ENCODE results near the gene LRRC59. TPM values are rescaled to one million over a fixed set of nuclear protein-coding genes. Genes with fewer than 3 reads are reported as not detected.

Gene LRRC59
- total RNA-seq, 1 experiment from 2014 or later, result 106 TPM

DNA sequence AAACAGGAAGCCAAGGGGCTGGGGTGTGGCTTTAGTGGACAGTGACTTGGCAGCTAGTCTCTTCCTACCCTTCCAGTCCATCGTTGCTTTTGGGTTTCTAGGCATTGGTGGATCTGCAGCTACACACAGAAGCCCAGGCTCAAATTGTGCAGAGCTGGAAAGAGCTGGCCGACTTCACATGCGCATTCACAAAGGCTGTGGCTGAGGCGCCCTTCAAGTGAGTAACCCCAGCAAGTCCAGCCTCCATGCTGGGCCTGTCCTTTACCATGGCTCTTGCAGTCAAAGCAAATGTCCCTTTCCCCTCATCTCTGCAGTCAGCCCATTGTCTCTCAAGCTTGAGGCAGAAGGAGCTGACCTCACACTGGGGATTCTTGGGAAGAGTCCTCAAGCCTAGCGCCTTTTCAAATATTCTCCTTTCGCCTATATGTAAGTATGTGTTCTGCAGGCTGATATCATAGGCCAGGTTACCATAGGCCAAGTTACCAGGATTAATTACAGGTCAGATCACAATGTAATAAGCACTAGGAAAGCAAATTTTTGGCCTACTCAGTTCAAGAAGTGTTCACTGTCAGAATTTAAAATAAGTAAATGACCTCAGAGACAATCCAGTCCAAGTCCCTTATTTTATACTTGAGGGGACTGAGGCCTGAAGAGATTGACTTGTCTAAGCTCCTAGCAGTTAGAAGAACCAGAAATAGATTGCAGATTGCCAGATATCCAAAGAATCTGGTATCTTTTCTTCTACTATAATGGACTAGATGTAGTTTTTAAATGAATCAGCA lies 17.8 kb downstream of the LRRC59 start:
- Histone ChIP-seq H4K5ac (ENCODE audit: insufficient read length, low read depth, low read length) (no peak overlapping the region), H3T11ph (ENCODE audit: low read length) (no peak overlapping the region), H2AK5ac (ENCODE audit: insufficient read length, low read length) (no peak overlapping the region), H3K23ac (ENCODE audit: insufficient read length, low read depth, low read length) (no peak overlapping the region), H3K27me3 (ENCODE audit: insufficient read depth, low read length) (no peaks in the 10 kb centered on the region), H3K56ac (ENCODE audit: insufficient read length, low read depth, low read length) (no peak overlapping the region), H3K9ac (ENCODE audit: extremely low read depth, insufficient read length, low read length) (no peak overlapping the region), H3K4me1 (ENCODE audit: insufficient read depth, low read length) (no peaks in the 10 kb centered on the region), H3K9me3 (ENCODE audit: control insufficient read depth, low read depth, low read length) (no peaks in the 10 kb centered on the region), H4K20me1 (ENCODE audit: control insufficient read depth, insufficient read depth, insufficient read length) (no peaks in the 10 kb centered on the region), H4K8ac (replicated peaks; ENCODE audit: insufficient read length, low read depth, low read length) (no peak overlapping the region), H3K14ac (ENCODE audit: insufficient read depth, low read length) (no peak overlapping the region), H3K27ac (ENCODE audit: insufficient read length, low read depth, low read length) (no peak overlapping the region), H3K79me2 (ENCODE audit: insufficient read depth, low read length) (no peaks in the 10 kb centered on the region), H2BK5ac (ENCODE audit: insufficient read length, low read length) (no peak overlapping the region), H3K4me2 (ENCODE audit: insufficient read depth, insufficient read length, low read length) (no peak overlapping the region), H3K79me1 (ENCODE audit: insufficient read depth, low read depth, low read length, poor library complexity, severe bottlenecking) (no peaks in the 10 kb centered on the region), H3K23me2 (ENCODE audit: insufficient read length, low read depth, low read length, poor library complexity, severe bottlenecking) (no peaks in the 10 kb centered on the region), H3K4ac (ENCODE audit: low read depth, low read length) (no peak overlapping the region), H2BK15ac (ENCODE audit: low read depth, low read length) (no peak overlapping the region), H2BK120ac (ENCODE audit: low read depth, low read length, poor library complexity, severe bottlenecking) (no peak overlapping the region), H4K91ac (ENCODE audit: insufficient read length, low read depth, low read length) (no peak overlapping the region), H2BK12ac (ENCODE audit: insufficient read length, low read depth, low read length) (no peak overlapping the region), H3K18ac (ENCODE audit: insufficient read length, low read depth, low read length) (no peak overlapping the region), H2AFZ (ENCODE audit: low read length) (no peak overlapping the region), H2BK20ac (ENCODE audit: low read depth, low read length, poor library complexity, severe bottlenecking) (no peak overlapping the region)
- Mint-ChIP-seq H3K36me3 (ENCODE audit: insufficient read depth in 1 of 3, low read depth in 3 of 3) (peaks cover 19 to 70% (median 70%) of the 10 kb centered on the region in 3 experiments; a peak in 6 of 7 replicates), H3K4me1 (no peaks in the 10 kb centered on the region), H3K9me3 (no peaks in the 10 kb centered on the region), H3K27me3 (ENCODE audit: low read depth) (no peaks in the 10 kb centered on the region), H3K4me3 (no peak overlapping the region), H3K27ac (no peak overlapping the region)
- TF ChIP-seq CTCF (conservative IDR thresholded peaks at IDR 0.05), result no peak
- WGBS (ENCODE audit: extremely low coverage, insufficient read length, low lambda C conversion rate), result no CpG with 5 or more reads among the region's 6 CpGs
- no peak for DNase-seq
